ENCODE results near the gene ATP1A4.
"Not testable (repeated sequence)": the region's sequence is repeated elsewhere in the genome, so short reads cannot be mapped to it uniquely, and the experiment has no call there.

Gene ATP1A4

DNA sequence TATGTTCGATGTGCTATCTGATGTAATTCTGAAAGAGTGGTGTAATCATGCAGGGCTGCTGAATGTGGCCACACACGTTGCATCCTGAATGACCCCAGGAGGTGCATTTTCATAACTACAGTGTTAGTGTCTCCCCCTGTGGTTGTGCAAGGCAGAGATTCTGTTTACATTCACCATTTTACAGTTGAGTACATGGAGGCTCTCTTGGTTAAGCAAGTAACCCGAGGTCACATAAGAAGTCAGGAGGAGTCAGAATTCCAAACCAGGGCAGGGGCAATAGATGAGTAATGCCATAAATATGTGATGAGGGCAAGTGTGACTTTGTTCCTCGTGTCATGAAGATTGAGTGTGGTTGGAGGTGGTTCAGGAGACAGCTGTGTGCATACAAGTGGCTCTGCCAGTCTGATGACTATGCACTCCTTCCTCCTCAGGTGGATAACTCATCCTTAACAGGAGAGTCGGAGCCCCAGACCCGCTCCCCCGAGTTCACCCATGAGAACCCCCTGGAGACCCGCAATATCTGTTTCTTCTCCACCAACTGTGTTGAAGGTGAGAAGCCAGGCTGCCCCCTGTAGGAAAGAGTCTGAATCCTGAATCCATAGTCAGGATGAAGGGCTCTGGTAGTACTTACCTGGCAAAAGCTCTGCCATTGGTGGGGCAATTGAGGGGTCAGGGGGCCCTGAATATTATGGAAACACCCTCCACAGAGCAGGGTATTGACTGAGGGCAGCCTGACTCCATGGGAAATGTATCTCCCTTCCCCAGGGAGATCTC lies 26.5 kb upstream of the ATP1A4 start:
- DNase-seq = no peak

DNA sequence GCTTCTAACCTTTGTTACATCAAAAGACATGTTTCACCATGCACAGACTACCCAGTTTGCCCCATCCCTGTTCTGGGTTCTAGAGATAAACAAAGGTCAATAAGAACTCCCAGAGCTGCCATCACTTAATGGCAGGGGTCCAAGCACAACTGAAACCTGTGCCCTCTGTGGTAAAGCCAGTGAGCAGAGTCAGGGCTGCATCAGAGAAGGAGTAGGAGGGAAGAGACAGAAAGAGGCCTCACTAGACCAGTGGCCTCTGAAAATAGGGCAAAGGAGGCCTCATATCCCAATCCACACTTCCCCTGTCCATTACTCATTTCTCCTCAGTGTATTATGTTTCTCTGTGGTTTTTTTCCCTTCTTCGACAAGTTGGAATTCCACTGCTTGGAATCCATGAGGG lies 25.7 kb upstream of the ATP1A4 start:
- no peak for DNase-seq

DNA sequence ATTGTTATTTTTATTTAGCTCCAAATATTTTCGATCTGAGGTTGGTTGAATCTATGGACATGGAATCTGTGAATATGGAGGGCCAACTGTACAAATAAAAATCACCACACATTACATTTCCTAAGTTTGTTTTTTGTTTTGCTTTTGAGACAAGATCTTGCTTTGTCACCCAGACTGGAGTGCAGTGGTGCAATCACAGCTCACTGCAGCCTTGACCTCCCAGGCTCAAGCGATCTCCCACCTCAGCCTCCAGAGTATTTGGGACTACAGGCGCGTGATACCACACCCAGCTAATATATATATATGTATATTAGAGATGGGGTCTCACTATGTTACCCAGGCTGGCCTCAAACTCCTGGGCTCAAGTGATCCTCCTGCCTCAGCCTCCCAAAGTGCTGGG lies 25.1 kb upstream of the ATP1A4 start:
- DNase-seq = not testable (repeated sequence)

DNA sequence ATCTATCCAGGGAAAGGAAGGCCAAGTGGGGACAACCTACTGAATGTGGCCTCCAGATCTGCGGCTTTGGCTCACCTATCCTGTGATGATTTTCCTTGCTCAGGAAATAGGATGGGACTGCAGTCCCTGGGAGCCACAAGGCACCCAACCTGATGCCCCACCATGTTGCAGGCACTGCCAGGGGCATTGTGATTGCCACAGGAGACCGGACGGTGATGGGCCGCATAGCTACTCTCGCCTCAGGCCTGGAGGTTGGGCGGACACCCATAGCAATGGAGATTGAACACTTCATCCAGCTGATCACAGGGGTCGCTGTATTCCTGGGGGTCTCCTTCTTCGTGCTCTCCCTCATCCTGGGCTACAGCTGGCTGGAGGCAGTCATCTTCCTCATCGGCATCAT lies 24.0 kb upstream of the ATP1A4 start:
- DNase-seq = no peak

DNA sequence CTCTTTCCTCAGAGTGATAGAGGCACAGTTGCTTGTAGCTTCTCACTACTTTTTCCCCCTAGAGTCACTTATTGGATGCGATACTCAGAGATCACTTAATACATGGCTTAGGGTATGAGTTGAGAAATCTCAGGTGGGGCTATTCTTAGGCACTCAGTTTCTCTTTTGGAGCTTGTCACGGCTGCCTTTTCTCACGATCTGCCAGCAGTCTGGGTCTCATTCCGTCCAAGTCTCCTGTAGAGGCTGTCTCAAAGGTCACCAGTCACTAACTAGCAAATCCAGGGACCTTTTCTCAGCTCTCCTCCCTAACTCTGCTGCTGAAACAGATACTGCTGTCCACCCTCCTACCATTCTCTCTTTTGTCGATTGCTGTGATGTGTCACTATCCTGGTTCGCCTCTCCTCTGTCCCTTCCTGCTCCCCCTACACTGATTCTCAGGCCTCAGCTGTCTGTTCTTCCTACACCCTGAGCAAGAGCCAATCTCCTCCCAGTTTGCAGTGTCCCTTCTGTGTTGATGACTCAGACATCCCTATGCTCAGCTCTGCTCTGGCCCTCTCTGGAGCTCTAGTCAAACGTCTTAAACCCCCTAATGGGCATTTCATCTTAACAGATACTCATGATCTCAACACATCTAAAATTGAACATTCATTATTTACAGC lies 23.4 kb upstream of the ATP1A4 start:
- DNase-seq = no peak

DNA sequence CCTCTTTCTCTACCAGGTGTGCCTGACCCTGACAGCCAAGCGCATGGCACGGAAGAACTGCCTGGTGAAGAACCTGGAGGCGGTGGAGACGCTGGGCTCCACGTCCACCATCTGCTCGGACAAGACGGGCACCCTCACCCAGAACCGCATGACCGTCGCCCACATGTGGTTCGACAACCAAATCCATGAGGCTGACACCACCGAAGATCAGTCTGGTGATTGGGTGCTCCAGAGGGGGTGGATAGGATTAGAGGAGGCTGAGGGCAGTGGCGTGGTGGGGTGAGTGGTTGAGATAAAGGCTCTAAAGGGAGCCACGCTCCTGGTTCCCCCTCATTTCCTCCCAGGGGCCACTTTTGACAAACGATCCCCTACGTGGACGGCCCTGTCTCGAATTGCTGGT lies 22.8 kb upstream of the ATP1A4 start:
- DNase-seq = no peak

DNA sequence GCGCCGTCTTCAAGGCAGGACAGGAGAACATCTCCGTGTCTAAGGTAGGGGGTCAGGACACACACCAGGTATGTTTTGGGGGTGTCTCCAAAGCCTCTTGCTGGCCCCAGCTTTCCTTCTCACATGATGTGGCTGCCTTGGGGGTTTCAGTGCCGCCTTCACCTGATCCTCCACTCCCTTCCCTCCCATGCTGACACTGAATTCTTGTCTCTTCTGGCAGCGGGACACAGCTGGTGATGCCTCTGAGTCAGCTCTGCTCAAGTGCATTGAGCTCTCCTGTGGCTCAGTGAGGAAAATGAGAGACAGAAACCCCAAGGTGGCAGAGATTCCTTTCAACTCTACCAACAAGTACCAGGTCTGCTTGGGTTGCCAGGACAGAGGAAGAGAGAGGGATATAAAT lies 22.4 kb upstream of the ATP1A4 start:
- no peak for DNase-seq

DNA sequence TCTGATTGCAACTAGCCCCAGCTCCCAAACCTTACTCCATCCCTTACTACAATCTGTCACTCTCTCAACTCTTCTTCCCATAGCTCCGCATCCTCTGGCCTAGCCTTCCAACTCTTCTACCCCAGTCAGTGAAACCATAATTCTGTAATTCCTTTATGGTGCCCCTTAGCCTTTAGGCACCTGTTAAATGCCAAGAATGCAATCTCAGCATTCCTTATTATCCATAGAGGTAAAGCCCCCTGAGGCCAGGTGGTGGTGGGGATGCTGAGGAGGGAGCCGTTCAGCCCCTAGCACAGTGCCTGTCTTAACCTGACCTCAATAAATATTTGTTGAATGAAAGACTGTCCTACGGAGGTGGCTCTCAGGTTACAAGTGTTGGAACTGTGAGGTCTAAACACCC lies 21.8 kb upstream of the ATP1A4 start:
- no peak for DNase-seq

DNA sequence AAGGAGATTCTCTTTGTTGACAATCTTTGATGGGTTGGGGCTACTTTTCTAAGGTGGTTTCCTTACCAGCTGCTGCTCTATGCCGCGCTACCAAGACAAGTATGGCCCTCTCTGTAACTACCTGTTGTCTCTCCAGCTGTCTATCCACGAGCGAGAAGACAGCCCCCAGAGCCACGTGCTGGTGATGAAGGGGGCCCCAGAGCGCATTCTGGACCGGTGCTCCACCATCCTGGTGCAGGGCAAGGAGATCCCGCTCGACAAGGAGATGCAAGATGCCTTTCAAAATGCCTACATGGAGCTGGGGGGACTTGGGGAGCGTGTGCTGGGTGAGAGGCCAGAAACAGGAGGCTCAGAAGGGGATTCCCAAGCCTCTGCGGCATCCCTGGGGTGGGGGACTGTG lies 21.4 kb upstream of the ATP1A4 start:
- no peak for DNase-seq

DNA sequence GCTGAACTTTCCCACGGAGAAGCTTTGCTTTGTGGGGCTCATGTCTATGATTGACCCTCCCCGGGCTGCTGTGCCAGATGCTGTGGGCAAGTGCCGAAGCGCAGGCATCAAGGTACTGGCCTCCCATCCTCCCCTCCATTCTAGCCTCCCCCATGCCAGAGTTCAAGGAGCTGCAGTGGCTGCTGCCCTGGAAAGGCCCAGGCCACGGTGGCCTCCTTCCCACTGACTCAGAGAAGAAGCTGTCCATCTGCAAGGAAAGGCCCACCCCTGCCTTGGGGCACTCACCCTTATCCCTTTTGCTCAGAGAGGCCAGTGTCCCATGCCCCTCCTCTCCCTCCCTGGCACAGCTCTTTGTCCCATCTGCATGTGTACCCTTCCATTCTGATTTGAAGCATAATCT lies 20.9 kb upstream of the ATP1A4 start:
- DNase-seq = no peak

DNA sequence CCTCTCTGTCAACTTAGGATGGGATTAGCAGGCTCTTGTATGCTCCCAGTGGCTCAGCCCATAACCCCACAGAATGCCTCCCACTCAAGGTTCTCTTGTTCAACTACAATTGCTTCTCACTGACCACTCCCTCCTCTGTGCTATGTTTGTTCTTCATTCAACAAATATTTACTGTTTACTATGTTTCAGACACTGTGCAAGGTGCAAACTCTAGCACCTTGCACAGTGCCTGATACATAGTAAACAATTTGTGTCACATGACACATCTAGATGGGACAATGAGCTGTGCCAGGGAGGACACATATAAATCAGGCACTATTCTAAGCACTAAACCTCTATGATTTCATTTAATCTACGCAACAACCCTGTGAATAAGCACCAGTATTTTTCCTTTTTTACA lies 20.5 kb upstream of the ATP1A4 start:
- no peak for DNase-seq

DNA sequence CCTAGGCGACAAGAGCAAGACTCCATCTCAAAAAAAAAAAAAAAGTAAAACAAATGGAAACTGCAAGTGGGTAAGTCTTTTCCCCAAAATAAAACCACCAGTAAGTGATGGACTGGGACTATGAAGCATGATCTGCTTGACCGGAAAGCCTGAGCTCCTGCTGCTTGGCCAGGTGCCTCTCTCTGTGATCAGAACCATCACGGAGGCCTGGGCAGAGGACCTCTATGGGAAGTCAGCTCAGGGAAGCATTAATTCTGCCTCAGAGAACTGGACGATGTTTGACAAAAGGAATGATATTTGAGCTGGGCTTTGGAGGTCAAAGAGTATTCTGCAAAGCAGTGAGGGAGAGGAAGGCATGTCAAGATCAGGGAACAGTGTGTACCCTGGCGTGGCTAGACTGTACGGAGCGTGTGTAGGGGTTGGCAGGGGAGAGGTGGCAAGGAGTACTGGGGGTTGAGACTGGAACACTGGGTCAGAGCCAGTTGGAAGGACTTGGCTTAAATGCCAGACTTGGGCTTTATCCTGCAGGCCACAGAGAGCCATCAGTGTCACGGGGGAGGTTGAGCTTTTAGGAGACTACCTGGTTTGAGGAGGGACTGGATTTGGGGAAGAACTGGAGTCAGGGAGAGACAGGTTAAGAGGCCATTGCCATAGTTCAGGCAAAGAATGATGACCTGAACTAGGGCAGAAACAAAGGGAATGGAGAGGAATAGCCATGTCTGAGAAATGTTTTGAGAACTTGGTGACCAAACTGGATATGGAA lies 19.4 kb upstream of the ATP1A4 start:
- DNase-seq = no peak

DNA sequence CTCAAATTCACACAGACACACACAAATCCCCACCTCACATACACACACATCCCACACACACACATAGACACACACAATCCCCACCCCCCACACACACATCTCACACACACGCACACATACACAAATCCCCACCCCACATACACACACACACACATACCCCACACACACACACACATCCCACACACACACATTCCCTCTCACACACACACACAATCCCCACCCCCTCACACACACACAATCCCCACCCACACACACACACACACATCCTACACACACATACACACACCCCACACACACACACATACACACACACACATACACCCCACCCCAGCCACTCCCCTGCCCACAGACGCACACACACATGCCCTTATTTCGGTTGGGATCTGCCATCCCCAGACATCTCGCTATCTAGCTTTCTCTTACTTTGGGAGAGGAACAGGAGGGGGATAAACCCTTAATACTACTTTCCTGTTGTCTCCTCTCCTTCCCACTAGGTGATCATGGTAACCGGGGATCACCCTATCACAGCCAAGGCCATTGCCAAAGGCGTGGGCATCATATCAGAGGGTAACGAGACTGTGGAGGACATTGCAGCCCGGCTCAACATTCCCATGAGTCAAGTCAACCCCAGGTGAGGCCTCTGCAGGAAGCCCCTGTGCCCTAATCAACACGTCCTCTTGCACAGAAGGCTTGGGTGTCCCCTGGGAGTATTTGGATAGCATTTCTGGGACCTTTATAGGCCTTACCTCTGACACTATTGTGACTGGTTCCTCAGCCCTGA lies 17.2 kb upstream of the ATP1A4 start:
- DNase-seq = no peak

DNA sequence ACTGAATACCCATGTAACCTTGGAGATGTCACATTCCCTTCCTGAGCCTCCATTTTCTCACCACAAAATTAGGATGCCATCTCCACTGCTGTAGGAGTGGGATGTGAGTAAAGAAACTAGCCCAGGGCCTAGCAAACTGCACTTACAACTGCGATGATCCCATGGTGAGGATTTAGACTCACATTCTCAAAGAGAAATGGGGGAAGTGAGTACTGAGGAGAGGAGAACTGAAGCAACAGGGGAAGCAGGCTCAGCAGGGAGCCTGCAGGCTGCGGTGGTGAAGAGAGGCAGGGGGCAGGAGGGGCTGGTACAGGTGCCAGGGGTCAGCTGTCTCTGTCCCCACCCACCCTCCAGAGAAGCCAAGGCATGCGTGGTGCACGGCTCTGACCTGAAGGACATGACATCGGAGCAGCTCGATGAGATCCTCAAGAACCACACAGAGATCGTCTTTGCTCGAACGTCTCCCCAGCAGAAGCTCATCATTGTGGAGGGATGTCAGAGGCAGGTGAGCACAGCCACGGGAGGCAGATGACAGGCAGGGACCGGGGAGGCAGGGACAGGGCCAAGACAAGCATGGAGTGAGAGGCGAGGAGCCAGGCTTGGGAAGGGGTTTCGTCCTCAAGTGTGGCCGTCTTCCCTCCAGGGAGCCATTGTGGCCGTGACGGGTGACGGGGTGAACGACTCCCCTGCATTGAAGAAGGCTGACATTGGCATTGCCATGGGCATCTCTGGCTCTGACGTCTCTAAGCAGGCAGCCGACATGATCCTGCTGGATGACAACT lies 16.4 kb upstream of the ATP1A4 start:
- DNase-seq = no peak

DNA sequence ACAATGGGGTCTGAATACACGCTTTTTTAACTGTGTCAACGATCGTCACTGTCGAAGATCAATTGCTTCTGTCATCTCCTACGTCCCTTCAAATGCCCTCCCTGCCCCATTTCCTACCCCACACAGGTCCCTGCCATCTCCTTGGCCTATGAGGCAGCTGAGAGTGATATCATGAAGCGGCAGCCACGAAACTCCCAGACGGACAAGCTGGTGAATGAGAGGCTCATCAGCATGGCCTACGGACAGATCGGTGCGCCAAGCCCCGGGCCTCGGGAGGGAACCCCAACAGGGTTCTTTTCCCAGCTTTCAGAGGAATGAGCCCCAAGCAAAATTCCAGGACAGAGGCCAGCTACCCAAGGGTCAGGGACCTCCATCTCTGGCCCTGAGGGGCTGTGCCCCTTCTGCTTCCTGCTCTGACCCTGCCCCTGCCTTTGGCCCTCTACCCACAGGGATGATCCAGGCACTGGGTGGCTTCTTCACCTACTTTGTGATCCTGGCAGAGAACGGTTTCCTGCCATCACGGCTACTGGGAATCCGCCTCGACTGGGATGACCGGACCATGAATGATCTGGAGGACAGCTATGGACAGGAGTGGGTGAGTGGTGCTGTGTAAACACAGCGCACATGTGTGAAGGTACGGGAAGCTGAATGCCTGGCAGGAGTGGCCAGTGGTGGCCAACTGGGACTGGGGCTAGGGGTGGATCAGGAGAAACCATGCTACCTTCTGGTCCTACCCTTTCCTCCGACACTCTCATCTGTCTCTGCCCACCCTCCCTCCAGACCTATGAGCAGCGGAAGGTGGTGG lies 15.1 kb upstream of the ATP1A4 start:
- DNase-seq = no peak

DNA sequence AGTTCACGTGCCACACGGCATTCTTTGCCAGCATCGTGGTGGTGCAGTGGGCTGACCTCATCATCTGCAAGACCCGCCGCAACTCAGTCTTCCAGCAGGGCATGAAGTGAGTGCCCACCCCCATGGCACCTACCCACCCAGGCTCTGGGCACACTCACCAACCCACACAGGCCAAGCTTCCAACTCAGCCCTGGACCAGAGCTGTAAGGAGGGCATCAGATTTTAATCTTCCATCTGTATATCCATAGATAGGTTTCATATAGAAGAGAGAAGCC lies 14.5 kb upstream of the ATP1A4 start:
- no peak for DNase-seq

DNA sequence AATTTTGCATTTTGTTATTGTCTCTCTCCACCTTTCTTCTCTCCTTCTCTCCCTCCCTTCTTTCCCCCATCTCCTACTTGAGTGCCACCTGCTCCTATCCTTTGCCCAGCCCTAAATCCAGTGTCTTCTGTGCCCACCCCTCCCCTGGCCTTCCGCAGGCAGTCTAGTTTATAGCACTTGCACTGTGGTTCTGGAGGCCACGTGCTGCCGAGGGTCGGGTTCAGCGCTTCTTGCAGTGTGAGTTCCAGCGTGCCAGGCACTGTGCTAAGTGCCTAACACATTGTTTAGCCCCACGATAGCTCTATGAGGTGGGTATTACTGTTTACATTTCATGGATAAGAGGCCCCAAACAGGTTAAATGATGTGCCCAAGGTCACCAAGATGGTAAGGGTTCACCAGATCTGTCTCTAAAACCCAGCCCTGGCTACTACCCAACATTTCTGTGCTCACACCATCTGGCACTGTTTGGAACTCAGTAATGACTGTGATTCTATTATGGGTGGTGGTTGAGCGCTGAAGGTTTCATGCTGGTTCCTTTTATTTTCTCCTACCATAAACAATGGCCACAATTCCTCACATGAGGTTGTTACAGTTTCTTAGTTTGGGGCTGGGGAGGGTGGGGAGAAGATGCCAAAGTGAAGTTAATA lies 14.1 kb upstream of the ATP1A4 start:
- DNase-seq = no peak

DNA sequence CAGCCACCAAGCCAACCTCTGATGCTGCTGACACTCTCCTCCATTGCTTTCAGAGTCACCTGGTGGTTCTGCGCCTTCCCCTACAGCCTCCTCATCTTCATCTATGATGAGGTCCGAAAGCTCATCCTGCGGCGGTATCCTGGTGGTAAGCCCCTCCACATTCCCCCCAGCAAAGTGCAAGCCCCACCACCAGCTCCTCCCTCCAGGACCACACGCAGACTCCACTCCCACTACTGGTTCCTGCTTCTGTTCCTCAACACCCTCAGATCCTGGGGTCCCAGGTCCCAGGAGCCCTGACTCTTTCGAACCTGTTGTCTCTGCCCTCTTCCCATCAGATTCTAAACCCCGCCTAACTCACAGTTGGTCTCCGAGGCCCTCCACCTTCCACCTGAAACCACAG lies 11.6 kb upstream of the ATP1A4 start:
- DNase-seq = no peak

DNA sequence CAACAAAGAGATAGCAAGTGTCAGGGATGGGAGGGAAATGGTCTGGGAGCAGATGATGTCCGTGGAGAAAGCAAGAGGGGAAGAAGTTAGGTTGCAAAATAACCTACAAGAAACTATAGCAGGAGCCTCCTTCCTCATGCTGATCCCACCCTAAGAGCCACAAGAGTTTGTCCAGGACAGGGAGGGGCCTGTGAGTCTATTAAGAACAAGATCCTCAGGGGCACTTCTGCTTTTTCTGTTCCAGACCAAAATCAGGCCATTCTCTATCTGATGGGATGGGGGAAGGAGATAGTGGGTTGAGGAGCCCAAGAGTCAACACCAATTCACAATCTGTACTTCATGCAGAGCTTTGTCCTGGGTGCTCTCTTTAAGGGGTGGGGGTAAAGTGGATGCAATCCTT lies 7.7 kb upstream of the ATP1A4 start:
- DNase-seq = no peak

DNA sequence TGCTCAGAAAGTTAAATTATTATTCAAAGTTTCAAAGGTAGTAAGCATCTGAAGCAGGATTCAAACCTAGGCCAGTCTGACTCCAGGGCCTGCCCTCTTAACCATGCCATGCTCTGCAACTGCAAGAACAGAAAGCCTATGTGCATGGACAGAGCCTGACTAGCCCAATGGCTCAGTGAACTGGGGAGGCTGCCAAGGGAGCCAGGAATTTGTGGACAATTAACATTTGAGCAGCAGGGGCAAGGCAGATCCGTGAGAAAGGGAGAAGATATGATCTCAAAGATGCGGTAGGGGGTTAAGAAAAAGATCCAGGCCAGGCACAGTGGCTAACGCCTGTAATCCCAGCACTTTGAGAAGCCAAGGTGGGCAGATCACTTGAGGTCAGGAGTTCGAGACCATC lies 6.5 kb upstream of the ATP1A4 start:
- no peak for DNase-seq

DNA sequence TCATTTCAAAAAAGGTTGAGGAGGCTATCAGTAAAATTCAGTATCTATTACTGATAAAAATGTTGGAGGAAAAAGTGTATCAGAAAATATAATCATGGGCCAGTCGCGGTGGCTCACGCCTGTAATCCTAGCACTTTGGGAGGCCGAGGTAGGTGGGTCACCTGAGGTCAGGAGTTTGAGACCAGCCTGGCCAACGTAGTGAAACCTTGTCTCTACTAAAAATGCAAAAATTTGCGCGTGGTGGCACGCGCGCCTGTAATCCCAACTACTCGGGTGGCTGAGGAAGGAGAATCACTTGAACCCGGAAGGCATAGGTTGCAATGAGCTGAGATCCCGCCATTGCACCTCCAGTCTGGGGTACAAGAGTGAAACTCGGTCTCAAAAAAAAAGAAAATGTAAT lies 5.3 kb upstream of the ATP1A4 start:
- DNase-seq = no peak

All from SHP77 (cell line).